Gastroesophageal sphincter (tissue), 3 donors: ENCODE data around the gene WDR5.

Experiments
- POLR2A ChIP-seq, 2 donors: fragments of 450-650 bp; IDR thresholded peaks; one replicate each; pipeline ENCODE4 v1.6.1; 2017; ENCODE audit warnings: antibody characterized with exemption in 2 of 2, mild to moderate bottlenecking in 2 of 2, moderate library complexity in 1 of 2
- POLR2AphosphoS5 ChIP-seq: sonication (generic); formaldehyde crosslinking; IDR thresholded peaks from one replicate; pipeline ENCODE4 v1.6.1; 2017; ENCODE audit warnings: antibody characterized with exemption
- TF ChIP-seq, protein P1 (sequence below), 4 experiments: fragments of 200-600 bp in 2 of 4; fragments of 450-650 bp in 2 of 4; sonication (generic) in 1 of 4; IDR thresholded peaks; one replicate each; pipeline ENCODE4 v1.5.1; 2017 to 2019; ENCODE audit warnings: antibody characterized with exemption in 4 of 4, mild to moderate bottlenecking in 2 of 4, moderate library complexity in 2 of 4

GRCh38 chr9:134128727-134129679 is 6.9 kb upstream of the WDR5 start:
- TF ChIP-seq, protein P1, sequence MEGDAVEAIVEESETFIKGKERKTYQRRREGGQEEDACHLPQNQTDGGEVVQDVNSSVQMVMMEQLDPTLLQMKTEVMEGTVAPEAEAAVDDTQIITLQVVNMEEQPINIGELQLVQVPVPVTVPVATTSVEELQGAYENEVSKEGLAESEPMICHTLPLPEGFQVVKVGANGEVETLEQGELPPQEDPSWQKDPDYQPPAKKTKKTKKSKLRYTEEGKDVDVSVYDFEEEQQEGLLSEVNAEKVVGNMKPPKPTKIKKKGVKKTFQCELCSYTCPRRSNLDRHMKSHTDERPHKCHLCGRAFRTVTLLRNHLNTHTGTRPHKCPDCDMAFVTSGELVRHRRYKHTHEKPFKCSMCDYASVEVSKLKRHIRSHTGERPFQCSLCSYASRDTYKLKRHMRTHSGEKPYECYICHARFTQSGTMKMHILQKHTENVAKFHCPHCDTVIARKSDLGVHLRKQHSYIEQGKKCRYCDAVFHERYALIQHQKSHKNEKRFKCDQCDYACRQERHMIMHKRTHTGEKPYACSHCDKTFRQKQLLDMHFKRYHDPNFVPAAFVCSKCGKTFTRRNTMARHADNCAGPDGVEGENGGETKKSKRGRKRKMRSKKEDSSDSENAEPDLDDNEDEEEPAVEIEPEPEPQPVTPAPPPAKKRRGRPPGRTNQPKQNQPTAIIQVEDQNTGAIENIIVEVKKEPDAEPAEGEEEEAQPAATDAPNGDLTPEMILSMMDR (IDR thresholded peaks at IDR 0.05), result no peak
- TF ChIP-seq POLR2A (IDR thresholded peaks at IDR 0.05) (no peak), POLR2AphosphoS5 (no peak)
